Neuron (in vitro differentiated cells): ENCODE data around the gene SNAP47.

Experiments
- H2AFZ ChIP-seq: one replicate; pipeline ENCODE4 v1.6.1; 2013; ENCODE audit warnings: low read depth, mild to moderate bottlenecking, inconsistent platforms, low read length, moderate library complexity
- H3K27me3 ChIP-seq: one replicate; pipeline ENCODE4 v1.6.1; 2013; ENCODE audit warnings: low read length; ENCODE audit not compliant: insufficient read depth
- H3K36me3 ChIP-seq: one replicate; pipeline ENCODE4 v1.6.1; 2013; ENCODE audit warnings: low read length; ENCODE audit not compliant: insufficient read depth
- H3K4me1 ChIP-seq: one replicate; pipeline ENCODE4 v1.6.1; 2013; ENCODE audit warnings: low read length; ENCODE audit not compliant: insufficient read depth
- H3K4me3 ChIP-seq: 2 replicates; pipeline ENCODE4 v1.5.1; 2013; ENCODE audit warnings: mild to moderate bottlenecking, low read length, moderate library complexity
- H3K9me3 ChIP-seq: one replicate; pipeline ENCODE4 v1.6.1; 2013; ENCODE audit warnings: low read length

The SNAP47 gene

GRCh38 chr1:227799756-227800155 is 64.5 kb downstream of the SNAP47 start:
- Histone ChIP-seq H3K27me3 (no peaks in the 10 kb centered on the region), H3K4me3 (no peak overlapping the region), H3K36me3 (no peaks in the 10 kb centered on the region), H2AFZ (no peak overlapping the region), H3K4me1 (no peaks in the 10 kb centered on the region), H3K9me3 (no peaks in the 10 kb centered on the region)

- H3K36me3 ChIP-seq: no peaks in the 10 kb centered on the region
- no peak overlapping the region for H3K4me3 ChIP-seq
- H3K27me3 ChIP-seq: no peaks in the 10 kb centered on the region
- H3K4me1 ChIP-seq: no peaks in the 10 kb centered on the region
- no peak overlapping the region for H2AFZ ChIP-seq
- no peaks in the 10 kb centered on the region for H3K9me3 ChIP-seq
These were observed 68.7 kb downstream of the SNAP47 start for GRCh38 chr1:227803933-227804332.

GRCh38 chr1:227805606-227806197 is 70.5 kb downstream of the SNAP47 start:
- Histone ChIP-seq H2AFZ (no peak overlapping the region), H3K4me3 (no peak overlapping the region), H3K27me3 (no peaks in the 10 kb centered on the region)

GRCh38 chr1:227808566-227808965 is 73.3 kb downstream of the SNAP47 start:
- H2AFZ ChIP-seq: no peak overlapping the region
- no peak overlapping the region for H3K4me3 ChIP-seq
- H3K36me3 ChIP-seq: no peaks in the 10 kb centered on the region
- no peaks in the 10 kb centered on the region for H3K4me1 ChIP-seq
- no peaks in the 10 kb centered on the region for H3K27me3 ChIP-seq
- no peaks in the 10 kb centered on the region for H3K9me3 ChIP-seq

More at GRCh38 chr1:227805606-227806197, 70.5 kb downstream of the SNAP47 start:
- no peaks in the 10 kb centered on the region for H3K4me1 ChIP-seq
- H3K36me3 ChIP-seq: no peaks in the 10 kb centered on the region
- H3K9me3 ChIP-seq: no peaks in the 10 kb centered on the region

GRCh38 chr1:227809026-227809425 is 73.8 kb downstream of the SNAP47 start:
- Histone ChIP-seq H3K9me3 (peaks cover 3% of the 10 kb centered on the region), H3K4me3 (no peak overlapping the region), H3K27me3 (no peaks in the 10 kb centered on the region), H3K4me1 (no peaks in the 10 kb centered on the region), H3K36me3 (no peaks in the 10 kb centered on the region), H2AFZ (no peak overlapping the region)

- no peaks in the 10 kb centered on the region for H3K27me3 ChIP-seq
- H3K4me3 ChIP-seq: no peak overlapping the region
- H2AFZ ChIP-seq: no peak overlapping the region
These were observed 78.7 kb downstream of the SNAP47 start for GRCh38 chr1:227813962-227814361.

GRCh38 chr1:227815468-227816409 is 80.5 kb downstream of the SNAP47 start, which contains the start of gene PRSS38:
PRSS38 (plus strand) TSS chr1:227815675; CDS start chr1:227815717, 42 bp downstream.
- Histone ChIP-seq H3K4me1 (no peaks in the 10 kb centered on the region), H3K36me3 (no peaks in the 10 kb centered on the region), H2AFZ (no peak within 1 kb of the TSS), H3K4me3 (no peak within 1 kb of the TSS), H3K9me3 (peaks cover 6% of the 10 kb centered on the region), H3K27me3 (no peaks in the 10 kb centered on the region)

More at GRCh38 chr1:227813962-227814361, 78.7 kb downstream of the SNAP47 start:
- Histone ChIP-seq H3K9me3 (peaks cover 6% of the 10 kb centered on the region), H3K36me3 (no peaks in the 10 kb centered on the region), H3K4me1 (no peaks in the 10 kb centered on the region)

- Histone ChIP-seq H3K27me3 (no peaks in the 10 kb centered on the region), H3K4me1 (no peaks in the 10 kb centered on the region), H3K4me3 (no peak overlapping the region), H3K36me3 (no peaks in the 10 kb centered on the region), H3K9me3 (peaks cover 6% of the 10 kb centered on the region), H2AFZ (no peak overlapping the region)
These were observed 81.7 kb downstream of the SNAP47 start for GRCh38 chr1:227816750-227817446.

GRCh38 chr1:227823537-227823936 is 88.3 kb downstream of the SNAP47 start:
- Histone ChIP-seq H3K27me3 (no peaks in the 10 kb centered on the region), H3K36me3 (no peaks in the 10 kb centered on the region), H2AFZ (no peak overlapping the region), H3K4me3 (no peak overlapping the region), H3K4me1 (no peaks in the 10 kb centered on the region), H3K9me3 (no peaks in the 10 kb centered on the region)

- Histone ChIP-seq H2AFZ (no peak overlapping the region), H3K9me3 (no peaks in the 10 kb centered on the region), H3K27me3 (no peaks in the 10 kb centered on the region), H3K4me1 (no peaks in the 10 kb centered on the region), H3K36me3 (no peaks in the 10 kb centered on the region), H3K4me3 (no peak overlapping the region)
These were observed 89.0 kb downstream of the SNAP47 start for GRCh38 chr1:227824204-227824603.

- Histone ChIP-seq H3K4me3 (no peak overlapping the region), H3K36me3 (no peaks in the 10 kb centered on the region), H3K9me3 (no peaks in the 10 kb centered on the region), H3K4me1 (no peaks in the 10 kb centered on the region), H3K27me3 (no peaks in the 10 kb centered on the region), H2AFZ (no peak overlapping the region)
These were observed 93.6 kb downstream of the SNAP47 start for GRCh38 chr1:227828786-227829185.
